Activated naive CD8-positive, alpha-beta T cell (primary cell): Measurements from ENCODE around the gene ESM1.

Experiments used
- H3K27ac Mint-ChIP-seq: one replicate; pipeline ENCODE4 v1.8.0; 2021; ENCODE audit warnings: mixed read lengths
- H3K27me3 Mint-ChIP-seq: one replicate; pipeline ENCODE4 v1.8.0; 2021; ENCODE audit warnings: mixed read lengths
- H3K36me3 Mint-ChIP-seq: one replicate; pipeline ENCODE4 v1.8.0; 2021; ENCODE audit warnings: mixed read lengths
- H3K4me1 Mint-ChIP-seq: one replicate; pipeline ENCODE4 v1.8.0; 2021; ENCODE audit warnings: low read depth, mixed read lengths
- H3K4me3 Mint-ChIP-seq: one replicate; pipeline ENCODE4 v1.8.0; 2021; ENCODE audit warnings: mild to moderate bottlenecking, mixed read lengths
- H3K9me3 Mint-ChIP-seq: one replicate; pipeline ENCODE4 v1.8.0; 2021; ENCODE audit warnings: low read depth, mixed read lengths

ESM1 gene

GRCh38 chr5:54956922-54957321 lies 28.5 kb downstream of the ESM1 start:
- Mint-ChIP-seq H3K27ac (no peak overlapping the region), H3K27me3 (peaks cover 2% of the 10 kb centered on the region), H3K36me3 (no peaks in the 10 kb centered on the region), H3K9me3 (peaks cover 7% of the 10 kb centered on the region), H3K4me1 (no peaks in the 10 kb centered on the region), H3K4me3 (no peak overlapping the region)

DNA sequence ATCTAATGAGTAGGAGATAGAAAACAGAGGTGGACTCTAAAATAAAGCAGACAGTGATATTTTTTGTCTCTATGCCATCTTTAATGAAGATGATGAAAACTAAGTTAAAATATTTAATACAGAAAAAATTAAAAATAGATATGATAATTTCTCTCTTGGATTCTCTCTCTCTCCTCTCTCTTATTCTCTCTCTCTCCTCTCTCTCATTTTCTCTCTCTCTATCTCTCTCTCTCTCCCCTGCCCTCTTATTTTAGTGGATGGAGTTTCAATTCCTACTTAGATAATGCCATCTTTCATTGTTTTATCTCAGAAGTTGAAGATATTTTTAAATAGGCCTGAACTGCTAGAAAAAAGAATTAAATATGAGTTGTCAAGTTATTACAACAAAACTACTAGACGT lies 38.2 kb downstream of the ESM1 start:
- Mint-ChIP-seq H3K4me3 (no peak overlapping the region), H3K4me1 (no peaks in the 10 kb centered on the region), H3K36me3 (no peaks in the 10 kb centered on the region), H3K27me3 (no peaks in the 10 kb centered on the region), H3K9me3 (no peaks in the 10 kb centered on the region), H3K27ac (no peak overlapping the region)

DNA sequence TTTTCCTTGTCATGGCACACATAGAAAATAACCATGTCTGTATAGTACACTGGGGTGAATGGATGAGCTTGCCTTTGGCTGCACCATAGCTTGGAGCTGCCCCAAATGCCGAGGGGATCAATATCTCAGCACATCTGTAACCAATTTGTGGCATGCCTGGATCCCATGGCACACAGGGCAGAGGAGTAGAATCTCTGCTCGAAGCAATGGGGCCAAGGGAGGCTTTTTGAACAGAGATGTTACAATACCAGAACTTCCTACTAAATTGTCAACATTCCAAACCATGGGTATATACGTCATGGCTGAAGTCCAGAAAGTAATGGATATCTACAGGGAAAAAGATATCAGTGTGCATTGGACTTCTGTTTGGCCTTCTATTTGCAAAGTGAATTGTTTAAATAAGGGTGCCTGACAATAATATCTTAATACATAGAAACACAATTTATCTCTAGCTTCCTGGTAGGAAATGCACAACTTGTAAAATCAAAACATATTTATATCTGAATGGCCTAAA lies 39.0 kb downstream of the ESM1 start:
- no peaks in the 10 kb centered on the region for H3K4me1 Mint-ChIP-seq
- no peaks in the 10 kb centered on the region for H3K36me3 Mint-ChIP-seq

GRCh38 chr5:54944364-54944763 lies 41.0 kb downstream of the ESM1 start:
- no peaks in the 10 kb centered on the region for H3K27me3 Mint-ChIP-seq
- H3K27ac Mint-ChIP-seq: no peak overlapping the region
- no peak overlapping the region for H3K4me3 Mint-ChIP-seq
- no peaks in the 10 kb centered on the region for H3K9me3 Mint-ChIP-seq
- no peaks in the 10 kb centered on the region for H3K36me3 Mint-ChIP-seq
- no peaks in the 10 kb centered on the region for H3K4me1 Mint-ChIP-seq

More for the DNA sequence above, 39.0 kb downstream of the ESM1 start:
- H3K27me3 Mint-ChIP-seq: no peaks in the 10 kb centered on the region
- H3K9me3 Mint-ChIP-seq: no peaks in the 10 kb centered on the region
- H3K27ac Mint-ChIP-seq: no peak overlapping the region
- no peak overlapping the region for H3K4me3 Mint-ChIP-seq

GRCh38 chr5:54942064-54942778 lies 43.2 kb downstream of the ESM1 start:
- Mint-ChIP-seq H3K36me3 (no peaks in the 10 kb centered on the region), H3K9me3 (no peaks in the 10 kb centered on the region), H3K4me1 (no peaks in the 10 kb centered on the region), H3K4me3 (no peak overlapping the region), H3K27me3 (no peaks in the 10 kb centered on the region), H3K27ac (no peak overlapping the region)

DNA sequence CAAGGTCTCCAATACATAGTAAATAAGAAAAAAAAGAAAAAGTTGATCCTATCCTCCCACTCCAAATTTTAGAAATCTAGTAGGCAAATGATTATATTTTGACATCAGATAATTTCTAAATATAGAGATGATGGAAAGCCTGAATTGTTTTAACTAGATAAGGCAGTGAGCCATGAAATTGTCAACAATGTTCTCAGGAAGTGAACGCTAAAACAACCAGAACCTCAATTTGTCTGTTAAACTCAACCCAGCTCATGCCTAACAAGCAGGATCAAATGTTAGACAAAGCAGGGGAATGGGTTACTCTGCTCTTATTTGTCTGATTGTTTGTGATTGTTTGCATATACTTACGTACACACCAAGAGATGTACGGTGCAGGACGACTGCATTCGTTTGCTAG lies 49.2 kb downstream of the ESM1 start:
- Mint-ChIP-seq H3K4me1 (no peaks in the 10 kb centered on the region), H3K4me3 (no peak overlapping the region), H3K27me3 (peaks cover 10% of the 10 kb centered on the region), H3K9me3 (no peaks in the 10 kb centered on the region), H3K27ac (no peak overlapping the region), H3K36me3 (no peaks in the 10 kb centered on the region)

GRCh38 chr5:54932789-54933188 lies 52.6 kb downstream of the ESM1 start:
- H3K27ac Mint-ChIP-seq: no peak overlapping the region

DNA sequence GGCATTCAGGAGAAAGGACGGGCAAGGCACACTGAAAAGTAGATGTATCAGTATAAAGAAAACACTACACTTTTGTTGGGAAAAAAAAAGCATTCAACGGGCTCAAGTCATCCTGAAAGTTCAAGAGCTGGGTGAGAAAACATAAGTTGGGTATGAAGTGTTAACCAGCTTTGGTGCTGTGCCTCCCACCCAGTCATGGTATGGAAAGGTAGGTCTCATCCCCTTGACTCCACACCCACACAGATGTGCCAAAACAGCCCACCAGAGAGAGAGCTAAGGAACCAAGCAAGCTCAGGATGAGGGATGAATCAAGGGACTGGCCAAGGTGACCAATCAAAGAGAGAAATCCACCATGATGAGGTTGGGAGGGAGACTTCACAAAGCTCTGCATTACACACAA lies 54.7 kb downstream of the ESM1 start:
- Mint-ChIP-seq H3K4me1 (no peaks in the 10 kb centered on the region), H3K27me3 (peaks cover 10% of the 10 kb centered on the region), H3K27ac (no peak overlapping the region), H3K4me3 (no peak overlapping the region), H3K9me3 (peaks cover 5% of the 10 kb centered on the region), H3K36me3 (peaks cover 4% of the 10 kb centered on the region)

More at GRCh38 chr5:54932789-54933188, 52.6 kb downstream of the ESM1 start:
- Mint-ChIP-seq H3K36me3 (no peaks in the 10 kb centered on the region), H3K4me3 (no peak overlapping the region), H3K4me1 (no peaks in the 10 kb centered on the region), H3K9me3 (no peaks in the 10 kb centered on the region), H3K27me3 (peaks cover 10% of the 10 kb centered on the region)
